ENCODE measurements around the gene ZBTB3. TPM values are rescaled to one million over a fixed set of nuclear protein-coding genes. Genes with fewer than 3 reads are reported as not detected.

Gene ZBTB3
- total and polyA plus RNA-seq, 2 of the 8 experiments (the other 6 are each of a cell fraction or from before 2014, with no cell fraction given), result 30.2 to 76.9 TPM

GRCh38 chr11:62719302-62719978, 34.5 kb downstream of the ZBTB3 start:
- Histone ChIP-seq H3K56ac (replicated peaks; ENCODE audit: insufficient read length, low read depth, low read length) (no peak overlapping the region), H4K91ac (replicated peaks; ENCODE audit: insufficient read length, low read length) (no peak overlapping the region), H2AFZ (ENCODE audit: low read length) (no peak overlapping the region), H3K4me2 (ENCODE audit: insufficient read depth in 1 of 2, low read depth in 2 of 2, low read length in 2 of 2) (no peak overlapping the region), H3K79me1 (ENCODE audit: low read depth, low read length) (peaks cover 2% of the 10 kb centered on the region; the same call in 1 of the 2 replicates), H3K9ac (replicated peaks in 1 of 4; ENCODE audit: extremely low read depth in 1 of 4, low read depth in 3 of 4, low read length in 3 of 4) (no peak overlapping the region), H3K14ac (ENCODE audit: insufficient read length) (no peak overlapping the region), H3K18ac (ENCODE audit: extremely low read depth, low read length) (no peak overlapping the region), H3K36me3 (ENCODE audit: control insufficient read depth in 2 of 4, insufficient read depth in 4 of 4, low read length in 3 of 4) (peaks cover 46 to 99% (median 84%) of the 10 kb centered on the region in 4 experiments), H3K4me3 (ENCODE audit: extremely low read depth in 1 of 4, insufficient read depth in 2 of 4, low read depth in 3 of 4, low read length in 4 of 4) (no peak overlapping the region), H3K4me1 (replicated peaks in 1 of 4; ENCODE audit: control insufficient read depth in 3 of 4, insufficient read depth in 4 of 4, low read length in 3 of 4) (peaks cover 0 to 9% (median 1%) of the 10 kb centered on the region in 4 experiments; a peak in 3 of 7 replicates), H2BK20ac (ENCODE audit: low read length) (no peak overlapping the region), H3K4ac (replicated peaks; ENCODE audit: insufficient read length, low read depth, low read length) (no peak overlapping the region), H3K27ac (ENCODE audit: low read depth, low read length) (no peak overlapping the region), H3K23me2 (ENCODE audit: low read depth, low read length) (no peaks in the 10 kb centered on the region), H2BK15ac (ENCODE audit: low read length) (no peak overlapping the region), H3K27me3 (replicated peaks in 1 of 4; ENCODE audit: control insufficient read depth in 3 of 4, extremely low read depth in 1 of 4, insufficient read depth in 3 of 4, low read length in 3 of 4) (no peaks in the 10 kb centered on the region; a peak in 1 of 7 replicates), H4K8ac (ENCODE audit: extremely low read depth, insufficient read depth, low read length) (no peak overlapping the region), H2AK5ac (ENCODE audit: low read depth, low read length) (no peak overlapping the region), H2BK5ac (ENCODE audit: low read depth, low read length) (no peak overlapping the region), H3K23ac (ENCODE audit: insufficient read length) (no peak overlapping the region), H4K20me1 (replicated peaks in 1 of 2; ENCODE audit: control insufficient read depth in 1 of 2, insufficient read depth in 2 of 2, low read length in 2 of 2) (peaks cover 2 to 7% of the 10 kb centered on the region in 2 experiments), H4K5ac (ENCODE audit: insufficient read length, low read depth, low read length) (no peak overlapping the region), H3K79me2 (ENCODE audit: control insufficient read depth in 1 of 2, insufficient read depth in 2 of 2, low read length in 2 of 2) (peaks cover 0 to 40% of the 10 kb centered on the region in 2 experiments; a peak in 2 of 4 replicates), H2BK120ac (replicated peaks; ENCODE audit: low read depth, low read length) (no peak overlapping the region), H3K9me3 (ENCODE audit: insufficient read depth in 2 of 2, low read depth in 1 of 2, low read length in 1 of 2) (no peaks in the 10 kb centered on the region), H2BK12ac (ENCODE audit: low read depth, low read length) (no peak overlapping the region)
- CTCF ChIA-PET (ENCODE audit: partially characterized antibody), result interaction anchor here (1.0 to 2.9 kb wide), 3 partner anchors 11 to 71 kb away, joined by 3 to 10 read pairs (median 4); no protein-coding TSS in a partner anchor
- DNase-seq (ENCODE audit: low read depth in 1 of 2, low spot score in 2 of 2), result no peak
- no peak for TF ChIP-seq BACH1 (IDR thresholded peaks at IDR 0.05; ENCODE audit: low read length)
- TF ChIP-seq TCF12 (IDR thresholded peaks at IDR 0.05; ENCODE audit: low read depth, low read length), result no peak
- TF ChIP-seq BCL11A (IDR thresholded peaks at IDR 0.05; ENCODE audit: low read depth in 2 of 2, low read length in 2 of 2), result no peak
- TF ChIP-seq TBP (IDR thresholded peaks at IDR 0.05; ENCODE audit: low read depth, low read length), result no peak
- TF ChIP-seq EZH2 (IDR thresholded peaks at IDR 0.05; ENCODE audit: low read depth, low read length, severe bottlenecking), result no peak
- TF ChIP-seq CTCF (IDR thresholded peaks at IDR 0.05; ENCODE audit: control extremely low read depth in 1 of 3, insufficient read depth in 1 of 3, low read depth in 1 of 3, low read length in 3 of 3), result no peak
- TF ChIP-seq RXRA (IDR thresholded peaks at IDR 0.05; ENCODE audit: insufficient read depth, low read depth, low read length), result no peak
- no peak for FAIRE-seq
- POLR2A ChIA-PET (ENCODE audit: partially characterized antibody), result interaction anchor here (0.6 to 61.4 kb wide), 8 partner anchors 8 to 175 kb away, joined by 3 to 2041 read pairs (median 6); partner anchors contain the start of genes BSCL2, C11orf98, CSKMT and GANAB
- 89% methylated on average over 2 of the region's 2 CpGs; no CpG with 5 or more reads in 1 of the 2 experiments for WGBS, 2 experiments (ENCODE audit: extremely low coverage in 1 of 2, insufficient coverage in 1 of 2, insufficient read length in 1 of 2, insufficient replicate concordance in 2 of 2, low coverage in 1 of 2, low lambda C conversion rate in 2 of 2, missing lambda C conversion rate in 1 of 2)
